ENCODE results near the gene CCDC57. TPM values are rescaled to one million over a fixed set of nuclear protein-coding genes. Genes with fewer than 3 reads are reported as not detected.

CCDC57 gene
- total and polyA plus RNA-seq, 2 of the 8 experiments (the other 6 are each of a cell fraction or from before 2014, with no cell fraction given), result 8.4 to 12.9 TPM

DNA sequence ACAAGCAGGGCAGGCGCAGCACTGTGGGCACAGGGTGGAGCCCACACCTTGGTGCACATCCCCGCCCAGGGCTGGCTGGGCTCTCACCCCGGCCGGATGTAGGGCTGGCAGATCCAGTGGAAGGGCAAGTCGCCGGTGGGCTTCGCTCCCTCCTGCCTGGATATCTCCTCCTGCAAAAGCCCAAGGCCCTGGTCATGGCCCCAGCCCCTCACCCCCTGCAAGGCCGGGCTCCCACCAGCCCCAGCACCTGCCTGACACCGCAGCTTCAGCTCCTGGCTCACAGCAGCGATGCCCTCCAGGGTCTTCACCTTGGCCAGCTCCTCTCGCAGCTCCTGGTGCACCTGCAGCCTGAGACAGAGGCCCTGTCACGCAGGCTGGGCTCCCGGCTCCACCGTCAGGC is 152.0 kb downstream of the CCDC57 start:
- Histone ChIP-seq H3K23me2 (ENCODE audit: low read depth, low read length) (peaks cover 8% of the 10 kb centered on the region; the same call in 1 of the 2 replicates), H3K18ac (ENCODE audit: extremely low read depth, low read length) (no peak overlapping the region), H4K20me1 (replicated peaks in 1 of 2; ENCODE audit: control insufficient read depth in 1 of 2, insufficient read depth in 2 of 2, low read length in 2 of 2) (peaks cover 0 to 18% of the 10 kb centered on the region in 2 experiments), H2AFZ (ENCODE audit: low read length) (no peak overlapping the region), H2BK120ac (replicated peaks; ENCODE audit: low read depth, low read length) (no peak overlapping the region), H4K91ac (replicated peaks; ENCODE audit: insufficient read length, low read length) (no peak overlapping the region), H2BK5ac (ENCODE audit: low read depth, low read length) (no peak overlapping the region), H3K23ac (ENCODE audit: insufficient read length) (no peak overlapping the region), H2BK15ac (ENCODE audit: low read length) (no peak overlapping the region), H3K9ac (replicated peaks in 1 of 4; ENCODE audit: extremely low read depth in 1 of 4, low read depth in 3 of 4, low read length in 3 of 4) (no peak overlapping the region), H3K56ac (replicated peaks; ENCODE audit: insufficient read length, low read depth, low read length) (no peak overlapping the region), H3K27ac (ENCODE audit: low read depth, low read length) (no peak overlapping the region), H3K79me1 (ENCODE audit: low read depth, low read length) (peaks cover 5% of the 10 kb centered on the region; the same call in 1 of the 2 replicates), H2BK20ac (ENCODE audit: low read length) (no peak overlapping the region), H3K79me2 (ENCODE audit: control insufficient read depth in 1 of 2, insufficient read depth in 2 of 2, low read length in 2 of 2) (no peaks in the 10 kb centered on the region), H2BK12ac (ENCODE audit: low read depth, low read length) (no peak overlapping the region), H3K9me3 (ENCODE audit: insufficient read depth in 2 of 2, low read depth in 1 of 2, low read length in 1 of 2) (no peaks in the 10 kb centered on the region), H3K36me3 (ENCODE audit: control insufficient read depth in 2 of 4, insufficient read depth in 4 of 4, low read length in 3 of 4) (peaks cover 10 to 32% (median 26%) of the 10 kb centered on the region in 4 experiments; a peak in 5 of 8 replicates), H3K4ac (replicated peaks; ENCODE audit: insufficient read length, low read depth, low read length) (no peak overlapping the region), H3K27me3 (replicated peaks in 1 of 4; ENCODE audit: control insufficient read depth in 3 of 4, extremely low read depth in 1 of 4, insufficient read depth in 3 of 4, low read length in 3 of 4) (no peaks in the 10 kb centered on the region), H2AK5ac (ENCODE audit: low read depth, low read length) (no peak overlapping the region), H3K14ac (ENCODE audit: insufficient read length) (no peak overlapping the region), H4K8ac (ENCODE audit: extremely low read depth, insufficient read depth, low read length) (no peak overlapping the region), H3K4me2 (ENCODE audit: insufficient read depth in 1 of 2, low read depth in 2 of 2, low read length in 2 of 2) (no peak overlapping the region), H3K4me1 (replicated peaks in 1 of 4; ENCODE audit: control insufficient read depth in 3 of 4, insufficient read depth in 4 of 4, low read length in 3 of 4) (peaks cover 0 to 6% (median 4%) of the 10 kb centered on the region in 4 experiments; a peak in 4 of 7 replicates), H4K5ac (ENCODE audit: insufficient read length, low read depth, low read length) (no peak overlapping the region), H3K4me3 (ENCODE audit: extremely low read depth in 1 of 4, insufficient read depth in 2 of 4, low read depth in 3 of 4, low read length in 4 of 4) (no peak overlapping the region)
- TF ChIP-seq CEBPB (IDR thresholded peaks at IDR 0.05; ENCODE audit: low read depth, low read length) (no peak), HDAC6 (IDR thresholded peaks at IDR 0.05; ENCODE audit: low read depth, low read length) (no peak), TAF7 (optimal IDR thresholded peaks at IDR 0.05; ENCODE audit: borderline replicate concordance, low read depth, low read length) (no peak), GTF2F1 (IDR thresholded peaks at IDR 0.05; ENCODE audit: borderline replicate concordance, low read depth, low read length) (no peak), CBX5 (IDR thresholded peaks at IDR 0.05; ENCODE audit: low read depth, low read length) (no peak), POU5F1 (IDR thresholded peaks at IDR 0.05; ENCODE audit: low read depth, low read length) (no peak), CBX8 (IDR thresholded peaks at IDR 0.05; ENCODE audit: borderline replicate concordance, low read depth, low read length) (no peak), SRF (IDR thresholded peaks at IDR 0.05; ENCODE audit: low read depth, low read length) (no peak)
- TF ChIP-seq, protein P1, sequence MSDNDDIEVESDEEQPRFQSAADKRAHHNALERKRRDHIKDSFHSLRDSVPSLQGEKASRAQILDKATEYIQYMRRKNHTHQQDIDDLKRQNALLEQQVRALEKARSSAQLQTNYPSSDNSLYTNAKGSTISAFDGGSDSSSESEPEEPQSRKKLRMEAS (IDR thresholded peaks at IDR 0.05), result no peak
- TF ChIP-seq, protein P2, sequence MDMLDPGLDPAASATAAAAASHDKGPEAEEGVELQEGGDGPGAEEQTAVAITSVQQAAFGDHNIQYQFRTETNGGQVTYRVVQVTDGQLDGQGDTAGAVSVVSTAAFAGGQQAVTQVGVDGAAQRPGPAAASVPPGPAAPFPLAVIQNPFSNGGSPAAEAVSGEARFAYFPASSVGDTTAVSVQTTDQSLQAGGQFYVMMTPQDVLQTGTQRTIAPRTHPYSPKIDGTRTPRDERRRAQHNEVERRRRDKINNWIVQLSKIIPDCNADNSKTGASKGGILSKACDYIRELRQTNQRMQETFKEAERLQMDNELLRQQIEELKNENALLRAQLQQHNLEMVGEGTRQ (IDR thresholded peaks at IDR 0.05; ENCODE audit: low read length), result no peak
- 91% methylated on average over 14 of the region's 14 CpGs; no CpG with 5 or more reads in 1 of the 2 experiments for WGBS, 2 experiments (ENCODE audit: extremely low coverage in 1 of 2, insufficient coverage in 1 of 2, insufficient read length in 1 of 2, insufficient replicate concordance in 2 of 2, low coverage in 1 of 2, low lambda C conversion rate in 2 of 2, missing lambda C conversion rate in 1 of 2)
- ChIA-PET POLR2A (ENCODE audit: partially characterized antibody) (interaction anchor here (0.9 to 16.2 kb wide), 15 partner anchors 5 to 39 kb away, joined by 3 to 161 read pairs (median 8); partner anchors contain the start of genes DUS1L, GPS1, RAC3 and RFNG), CTCF (ENCODE audit: partially characterized antibody) (interaction anchor here (0.9 to 1.2 kb wide), 5 partner anchors 9 to 40 kb away, joined by 3 to 4 read pairs (median 3); partner anchors contain the start of genes DCXR, GPS1 and RFNG)
- DNase-seq (ENCODE audit: low read depth in 1 of 2, low spot score in 2 of 2) (no peak), FAIRE-seq (no peak)
